Peyer's patch (tissue), 4 donors: ENCODE measurements around the gene SMAD3. TPM values are rescaled to one million over a fixed set of nuclear protein-coding genes. Genes with fewer than 3 reads are reported as not detected.
A peak's percentile ranks its signal among the peaks of the same experiment; 100 is the strongest.

Source experiments
- DNase-seq, 3 donors: peaks; one replicate each; pipeline ENCODE4 v3.0.0-alpha.2; 2017 to 2019
- H3K27ac ChIP-seq, 4 donors: fragments of 200-600 bp; sonication (generic); one replicate each; pipeline ENCODE4 v1.5.1; 2016 to 2019
- H3K27me3 ChIP-seq, 2 donors: fragments of 200-600 bp; sonication (generic); one replicate each; pipeline ENCODE4 v1.5.1; 2019
- H3K36me3 ChIP-seq, 3 donors: fragments of 200-600 bp; sonication (generic); one replicate each; pipeline ENCODE4 v1.5.1; 2016 to 2019
- H3K4me1 ChIP-seq, 4 donors: fragments of 200-600 bp; sonication (generic); one replicate each; pipeline ENCODE4 v1.5.1; 2016 to 2019
- H3K4me3 ChIP-seq, 4 donors: fragments of 200-600 bp; sonication (generic); 1 replicate in 3 of 4; 2 replicates in 1 of 4; pipeline ENCODE4 v1.5.1; 2016 to 2019; ENCODE audit warnings: mild to moderate bottlenecking in 1 of 4
- H3K9me3 ChIP-seq, 4 donors: fragments of 200-600 bp; sonication (generic); one replicate each; pipeline ENCODE4 v1.5.1; 2016 to 2019; ENCODE audit warnings: mild to moderate bottlenecking in 1 of 4
- CTCF ChIP-seq, 6 experiments: fragments of 450-650 bp in 4 of 6; fragments of 200-600 bp in 2 of 6; sonication (generic) in 1 of 6; IDR thresholded peaks; one replicate each; pipeline ENCODE4 v1.5.1; 2017 to 2019; ENCODE audit warnings: antibody characterized with exemption in 6 of 6, mild to moderate bottlenecking in 3 of 6, moderate library complexity in 1 of 6
- POLR2A ChIP-seq, 2 donors: fragments of 450-650 bp; IDR thresholded peaks; one replicate each; pipeline ENCODE4 v1.5.1; 2017; ENCODE audit warnings: antibody characterized with exemption in 2 of 2, mild to moderate bottlenecking in 2 of 2, moderate library complexity in 2 of 2
- total RNA-seq, 4 donors: library from RNA; depleted of rRNA; stranded (reverse); fragments of >200 nt; gene quantifications; one replicate each; pipeline ENCODE4 v1.1.0, GENCODE V29; 2016

The SMAD3 gene
- total RNA-seq, 4 donors from 2014 or later, result 43.7 to 80.0 (median 60.2) TPM

GRCh38 chr15:67133738-67134066 is 68.3 kb downstream of the SMAD3 start:
- Histone ChIP-seq H3K36me3 (no peaks in the 10 kb centered on the region), H3K4me3 (no peak overlapping the region), H3K27ac (peak overlapping the region; percentile 74 to 89 (median 80)), H3K4me1 (peaks cover 10 to 58% (median 16%) of the 10 kb centered on the region in 4 donors), H3K27me3 (no peaks in the 10 kb centered on the region), H3K9me3 (no peaks in the 10 kb centered on the region)
- peak in 1 of 3 donors; percentile 35 for DNase-seq
- TF ChIP-seq POLR2A (IDR thresholded peaks at IDR 0.05) (no peak), CTCF (IDR thresholded peaks at IDR 0.05) (no peak)

GRCh38 chr15:67134067-67134838 is 68.9 kb downstream of the SMAD3 start:
- peak in 2 of 3 donors; percentile 73 to 85 for DNase-seq
- Histone ChIP-seq H3K27me3 (no peaks in the 10 kb centered on the region), H3K27ac (peak overlapping the region; percentile 74 to 89 (median 80)), H3K36me3 (no peaks in the 10 kb centered on the region), H3K4me1 (peaks cover 10 to 62% (median 16%) of the 10 kb centered on the region in 4 donors), H3K9me3 (no peaks in the 10 kb centered on the region), H3K4me3 (peak overlapping the region in 2 of 4 donors; percentile 1 to 4)
- TF ChIP-seq POLR2A (IDR thresholded peaks at IDR 0.05), result peak; percentile 27 to 56
- TF ChIP-seq CTCF (IDR thresholded peaks at IDR 0.05), result no peak

- Histone ChIP-seq H3K27ac (peak overlapping the region; percentile 74 to 89 (median 80)), H3K27me3 (no peaks in the 10 kb centered on the region), H3K4me1 (peaks cover 10 to 66% (median 16%) of the 10 kb centered on the region in 4 donors), H3K36me3 (no peaks in the 10 kb centered on the region), H3K9me3 (no peaks in the 10 kb centered on the region), H3K4me3 (peak overlapping the region in 2 of 4 donors; percentile 1 to 4)
- peak in 1 of 3 donors; percentile 43 for DNase-seq
- TF ChIP-seq POLR2A (IDR thresholded peaks at IDR 0.05) (no peak), CTCF (IDR thresholded peaks at IDR 0.05) (no peak)
Measured at GRCh38 chr15:67134871-67135492, 69.6 kb downstream of the SMAD3 start.

- Histone ChIP-seq H3K4me1 (peaks cover 10 to 66% (median 16%) of the 10 kb centered on the region in 4 donors), H3K36me3 (no peaks in the 10 kb centered on the region), H3K27ac (peak overlapping the region; percentile 74 to 89 (median 80)), H3K9me3 (no peaks in the 10 kb centered on the region), H3K27me3 (no peaks in the 10 kb centered on the region), H3K4me3 (no peak overlapping the region)
- TF ChIP-seq POLR2A (IDR thresholded peaks at IDR 0.05) (no peak), CTCF (IDR thresholded peaks at IDR 0.05) (peak in 3 of 6 experiments; percentile 50 to 57 (median 50))
- peak in 1 of 3 donors; percentile 55 for DNase-seq
Measured at GRCh38 chr15:67135494-67135893, 70.1 kb downstream of the SMAD3 start.

GRCh38 chr15:67136802-67137201 is 71.4 kb downstream of the SMAD3 start:
- peaks cover 10 to 73% (median 16%) of the 10 kb centered on the region in 4 donors for H3K4me1 ChIP-seq
- H3K27me3 ChIP-seq, result no peaks in the 10 kb centered on the region
- DNase-seq, result peak in 1 of 3 donors; percentile 42
- H3K27ac ChIP-seq, result peak overlapping the region in 2 of 4 donors; percentile 51 to 60
- H3K9me3 ChIP-seq, result no peaks in the 10 kb centered on the region
- no peak overlapping the region for H3K4me3 ChIP-seq
- TF ChIP-seq POLR2A (IDR thresholded peaks at IDR 0.05) (no peak), CTCF (IDR thresholded peaks at IDR 0.05) (no peak)
- no peaks in the 10 kb centered on the region for H3K36me3 ChIP-seq
